Measurements from ENCODE around the gene VTN. TPM values are rescaled to one million over a fixed set of nuclear protein-coding genes. Genes with fewer than 3 reads are reported as not detected.

The VTN gene
- total and polyA plus RNA-seq, 4 experiments from 2014 or later = 0.28 TPM; not detected in 3

DNA sequence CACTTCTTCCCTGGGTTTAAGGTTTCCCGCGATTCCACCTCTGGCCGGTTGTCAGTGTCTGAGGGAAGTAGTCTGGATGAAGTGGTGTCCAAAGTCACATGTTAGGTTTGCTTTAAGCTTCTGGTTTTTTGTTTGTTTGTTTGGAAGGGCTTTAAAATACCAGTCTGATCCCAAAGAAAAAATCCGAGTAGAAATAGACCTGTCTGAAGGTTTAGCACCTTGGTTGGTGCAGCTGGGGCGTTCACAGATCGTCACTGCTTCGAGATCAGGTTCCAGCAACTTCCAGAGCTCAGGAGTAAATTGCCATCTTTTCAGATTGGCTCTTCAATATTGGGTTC lies 50.5 kb downstream of the VTN start:
- Histone ChIP-seq H3K4me1 (ENCODE audit: insufficient read depth, low read length) (peaks cover 19% of the 10 kb centered on the region), H3K27me3 (ENCODE audit: insufficient read depth, low read length) (no peaks in the 10 kb centered on the region), H3K9me3 (ENCODE audit: control insufficient read depth in 1 of 2, low read length in 2 of 2) (no peaks in the 10 kb centered on the region), H3K27ac (ENCODE audit: low read depth, low read length) (peak overlapping the region; percentile 45), H3K4me3 (ENCODE audit: low read length in 2 of 2) (peak overlapping the region; percentile 58 to 69), H3K36me3 (ENCODE audit: insufficient read depth, low read length) (no peaks in the 10 kb centered on the region)
- DNase-seq = no peak
- CTCF ChIA-PET (ENCODE audit: partially characterized antibody) = interaction anchor here (0.8 to 1.3 kb wide), 4 partner anchors 16 to 514 kb away, joined by 3 to 6 read pairs (median 3); partner anchors contain the start of genes IFT20 and TNFAIP1
- H3K4me3 Mint-ChIP-seq = peak overlapping the region; percentile 87 to 95 (median 91)
- POLR2A ChIA-PET (ENCODE audit: partially characterized antibody) = interaction anchor here (0.5 to 4.7 kb wide), 6 partner anchors 9 to 68 kb away, joined by 3 to 39 read pairs (median 4); partner anchors contain the start of genes IFT20, POLDIP2, SARM1 and TNFAIP1
- intact Hi-C loops (cut with micrococcal nuclease) = loop anchor here (1.0 kb wide), 4 partner anchors 16 to 278 kb away; partner anchors contain the start of genes IFT20, POLDIP2, SARM1 and TNFAIP1
- H3K4me1 Mint-ChIP-seq = peaks cover 15 to 32% (median 21%) of the 10 kb centered on the region in 4 donors
- no peaks in the 10 kb centered on the region for H3K27me3 Mint-ChIP-seq
- no peaks in the 10 kb centered on the region for H3K9me3 Mint-ChIP-seq
- peak overlapping the region in 6 of 7 donors; percentile 69 to 89 (median 86) for H3K27ac Mint-ChIP-seq
- H3K36me3 Mint-ChIP-seq = no peaks in the 10 kb centered on the region

DNA sequence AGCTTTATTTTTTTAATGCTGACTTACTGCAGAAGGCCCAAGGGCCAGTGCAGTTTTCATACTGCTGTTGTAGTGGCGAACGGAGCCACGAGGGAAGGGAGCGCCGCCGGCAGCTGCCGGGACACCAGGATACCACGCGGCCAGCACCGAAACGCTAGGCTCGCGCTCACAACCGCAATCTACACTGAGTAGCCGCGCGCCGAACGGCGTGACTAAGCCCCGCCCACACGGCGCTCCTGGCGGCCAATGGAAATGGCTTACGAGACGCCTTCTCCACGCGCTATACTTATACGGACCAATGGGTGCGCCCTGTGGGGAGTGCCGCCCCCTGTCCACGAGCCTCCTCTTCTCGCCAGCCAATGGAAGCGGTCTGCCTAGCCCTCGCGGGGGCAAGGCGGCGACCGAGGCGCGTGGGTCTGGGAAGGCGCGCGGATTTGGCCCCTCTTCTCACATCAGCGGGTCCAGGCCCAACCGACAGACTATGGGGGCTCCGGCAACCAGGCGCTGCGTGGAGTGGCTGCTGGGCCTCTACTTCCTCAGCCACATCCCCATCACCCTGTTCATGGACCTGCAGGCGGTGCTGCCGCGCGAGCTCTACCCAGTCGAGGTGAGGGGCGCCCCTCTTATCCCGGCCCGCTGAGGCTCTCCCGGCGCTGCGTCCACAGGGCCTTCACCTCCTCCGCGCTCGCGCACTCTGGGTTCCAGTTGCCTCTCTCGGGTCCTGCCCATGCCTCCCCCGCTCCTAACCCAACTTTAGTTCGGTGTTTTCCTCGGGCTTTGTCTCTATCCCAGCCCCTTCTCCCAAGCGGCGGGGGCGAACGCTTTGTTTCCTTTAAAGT lies 51.1 kb downstream of the VTN start, which contains the start of gene TMEM97:
Gene TMEM97, plus strand, starts transcription at position 442 of the 839 bp plus-strand sequence. Its CDS starts 40 bp downstream, at position 482.
- peak within 1 kb of the TSS; percentile 58 to 69 for H3K4me3 ChIP-seq (ENCODE audit: low read length in 2 of 2)
- H3K27ac ChIP-seq (ENCODE audit: low read depth, low read length) = peak within 1 kb of the TSS; percentile 45

DNA sequence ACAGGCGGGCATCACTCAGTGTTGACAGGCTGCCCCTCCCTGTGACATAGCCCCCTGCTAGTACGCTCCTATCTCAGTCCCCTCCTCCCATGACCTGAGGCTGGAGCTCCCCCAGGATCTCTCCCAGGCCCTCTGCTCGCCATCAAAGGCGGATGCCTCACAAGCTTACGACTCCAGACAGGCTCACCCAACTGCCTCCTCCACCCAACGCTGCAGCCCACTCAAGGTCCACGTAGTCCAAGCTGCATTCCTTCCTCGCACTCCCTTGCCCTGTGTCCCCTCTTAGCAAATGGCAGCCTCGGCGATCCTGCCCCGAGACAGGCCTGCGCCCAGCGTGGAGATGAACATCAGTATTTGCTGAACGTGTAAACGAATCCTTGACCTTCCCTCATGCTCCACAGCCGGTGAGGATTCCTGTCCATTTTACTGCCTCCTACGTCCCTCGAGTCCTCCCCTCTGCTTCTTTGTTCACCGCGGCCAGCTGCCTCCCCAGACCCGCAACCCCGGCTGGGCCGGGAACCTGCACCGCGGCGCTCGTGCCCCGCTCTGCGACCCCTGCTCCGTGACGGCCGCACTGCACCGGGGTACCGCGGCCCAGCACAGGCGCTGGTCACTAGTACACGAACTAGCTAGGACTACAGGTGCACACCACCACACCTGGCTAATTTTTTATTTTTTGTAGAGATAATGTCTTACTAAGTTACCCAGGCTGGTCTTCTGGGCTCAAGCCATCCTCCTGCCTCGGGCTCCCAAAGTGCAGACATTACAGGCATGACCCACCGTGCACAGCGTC lies 51.9 kb downstream of the VTN start:
- intact Hi-C loops (cut with micrococcal nuclease) = no loop called here
- Mint-ChIP-seq H3K27me3 (no peaks in the 10 kb centered on the region), H3K4me3 (peak overlapping the region; percentile 87 to 95 (median 91)), H3K4me1 (peaks cover 15 to 32% (median 21%) of the 10 kb centered on the region in 4 donors), H3K36me3 (no peaks in the 10 kb centered on the region), H3K9me3 (no peaks in the 10 kb centered on the region), H3K27ac (peak overlapping the region in 6 of 7 donors; percentile 69 to 90 (median 86))
- H3K4me3 ChIP-seq (ENCODE audit: low read length in 2 of 2) = peak overlapping the region; percentile 58 to 69
- no peaks in the 10 kb centered on the region for H3K27me3 ChIP-seq (ENCODE audit: insufficient read depth, low read length)
- no peaks in the 10 kb centered on the region for H3K36me3 ChIP-seq (ENCODE audit: insufficient read depth, low read length)
- peaks cover 19% of the 10 kb centered on the region for H3K4me1 ChIP-seq (ENCODE audit: insufficient read depth, low read length)
- H3K27ac ChIP-seq (ENCODE audit: low read depth, low read length) = no peak overlapping the region
- no peak for DNase-seq
- no peaks in the 10 kb centered on the region for H3K9me3 ChIP-seq (ENCODE audit: control insufficient read depth in 1 of 2, low read length in 2 of 2)
- ChIA-PET CTCF (ENCODE audit: partially characterized antibody) (interaction anchor here (1.0 to 2.1 kb wide), 5 partner anchors 9 to 67 kb away, joined by 3 to 9 read pairs (median 4); partner anchors contain the start of genes IFT20 and TNFAIP1), POLR2A (ENCODE audit: partially characterized antibody) (interaction anchor here (0.6 to 4.7 kb wide), 6 partner anchors 11 to 281 kb away, joined by 3 to 39 read pairs (median 4); partner anchors contain the start of genes IFT20, POLDIP2 and TNFAIP1)

More for the DNA sequence above, 51.1 kb downstream of the VTN start, which contains the start of gene TMEM97:
- no peaks in the 10 kb centered on the region for H3K27me3 ChIP-seq (ENCODE audit: insufficient read depth, low read length)
- Mint-ChIP-seq H3K27ac (peak within 1 kb of the TSS; percentile 69 to 90 (median 86)), H3K9me3 (no peaks in the 10 kb centered on the region), H3K27me3 (no peaks in the 10 kb centered on the region), H3K36me3 (no peaks in the 10 kb centered on the region), H3K4me1 (peaks cover 15 to 32% (median 21%) of the 10 kb centered on the region in 4 donors), H3K4me3 (peak within 1 kb of the TSS; percentile 87 to 95 (median 91))
- POLR2A ChIA-PET (ENCODE audit: partially characterized antibody) = interaction anchor here (0.6 to 4.7 kb wide), 8 partner anchors 10 to 281 kb away, joined by 3 to 39 read pairs (median 4); partner anchors contain the start of genes IFT20, POLDIP2, SARM1 and TNFAIP1
- no peaks in the 10 kb centered on the region for H3K36me3 ChIP-seq (ENCODE audit: insufficient read depth, low read length)
- no peaks in the 10 kb centered on the region for H3K9me3 ChIP-seq (ENCODE audit: control insufficient read depth in 1 of 2, low read length in 2 of 2)
- intact Hi-C loops (cut with micrococcal nuclease) = loop anchor here (1.0 kb wide), 4 partner anchors 16 to 278 kb away; partner anchors contain the start of genes IFT20, POLDIP2, SARM1 and TNFAIP1
- peak; percentile 93 to 96 (median 95) for DNase-seq
- peaks cover 19% of the 10 kb centered on the region for H3K4me1 ChIP-seq (ENCODE audit: insufficient read depth, low read length)
- CTCF ChIA-PET (ENCODE audit: partially characterized antibody) = interaction anchor here (0.8 to 2.1 kb wide), 6 partner anchors 12 to 68 kb away, joined by 3 to 9 read pairs (median 5); partner anchors contain the start of genes IFT20 and TNFAIP1

Small RNA genes lying within 50 kb of the gene (microRNA-seq; reads per million reads assigned to microRNA genes)
- gene MIR4723 (ENCODE audit: borderline microRNAs expressed, borderline number of aligned reads, borderline replicate concordance) = 0.72 reads per million

Other genes starting within 250 kb of the VTN start
- gene TMEM97, start 51.1 kb downstream of the VTN start, total RNA-seq = 1 to 10 TPM; 2.4 to 2.6 TPM
- 1 to 10 TPM; 5.5 to 6.2 TPM for gene TMEM97, start 51.1 kb downstream of the VTN start, polyA plus RNA-seq
- 10 to 100 TPM; 42.9 to 43.6 TPM for gene IFT20, start 34.8 kb downstream of the VTN start, total RNA-seq
- 10 to 100 TPM; 38.7 to 63.7 TPM for gene IFT20, start 34.8 kb downstream of the VTN start, polyA plus RNA-seq
- 10 to 100 TPM; 26.2 to 32.1 TPM for gene TNFAIP1, start 34.5 kb downstream of the VTN start, total RNA-seq
- 10 to 100 TPM in 1 of 2 donors, 1 to 10 TPM in 1; 4.1 to 16.1 TPM for gene TNFAIP1, start 34.5 kb downstream of the VTN start, polyA plus RNA-seq
- 10 to 100 TPM; 27.8 to 28.7 TPM for gene POLDIP2, start 12.8 kb downstream of the VTN start, total RNA-seq
- gene POLDIP2, start 12.8 kb downstream of the VTN start, polyA plus RNA-seq = 100 to 1,000 TPM in 1 of 2 donors, 10 to 100 TPM in 1; 67.8 to 125 TPM
- not detected for gene SEBOX, start 5.1 kb downstream of the VTN start, total RNA-seq
- gene SEBOX, start 5.1 kb downstream of the VTN start, polyA plus RNA-seq = not detected
- gene SARM1, start 1.4 kb upstream of the VTN start, total RNA-seq = 10 to 100 TPM; 37.6 to 40.3 TPM
- gene SARM1, start 1.4 kb upstream of the VTN start, polyA plus RNA-seq = 1 to 10 TPM; 7.3 to 9.7 TPM
- gene SLC46A1, start 35.9 kb upstream of the VTN start, total RNA-seq = 1 to 10 TPM; 2.4 to 2.6 TPM
- 1 to 10 TPM in 1 of 2 donors, not detected in 1; 2.3 TPM for gene SLC46A1, start 35.9 kb upstream of the VTN start, polyA plus RNA-seq
- not detected for gene SLC13A2, start 103.3 kb upstream of the VTN start, total RNA-seq
- gene SLC13A2, start 103.3 kb upstream of the VTN start, polyA plus RNA-seq = not detected
- not detected for gene FOXN1, start 136.0 kb upstream of the VTN start, total RNA-seq
- not detected for gene FOXN1, start 136.0 kb upstream of the VTN start, polyA plus RNA-seq
- 10 to 100 TPM; 38.8 to 39.6 TPM for gene UNC119, start 182.3 kb upstream of the VTN start, total RNA-seq
- gene UNC119, start 182.3 kb upstream of the VTN start, polyA plus RNA-seq = 10 to 100 TPM; 31.8 to 44.0 TPM
- 10 to 100 TPM; 57.9 to 58.2 TPM for gene PIGS, start 201.2 kb upstream of the VTN start, total RNA-seq
- 10 to 100 TPM; 57.3 to 69.8 TPM for gene PIGS, start 201.2 kb upstream of the VTN start, polyA plus RNA-seq
- gene ALDOC, start 206.6 kb upstream of the VTN start, total RNA-seq = 10 to 100 TPM; 30.1 to 33.7 TPM
- gene ALDOC, start 206.6 kb upstream of the VTN start, polyA plus RNA-seq = 10 to 100 TPM; 50.2 to 62.2 TPM
- 10 to 100 TPM in 1 of 2 experiments, 1 to 10 TPM in 1; 9.2 to 10.2 TPM for gene SPAG5, start 228.7 kb upstream of the VTN start, total RNA-seq
- gene SPAG5, start 228.7 kb upstream of the VTN start, polyA plus RNA-seq = 1 to 10 TPM in 1 of 2 donors, not detected in 1; 1.4 TPM
- 10 to 100 TPM; 27.2 to 29.6 TPM for gene RSKR, start 243.9 kb upstream of the VTN start, total RNA-seq
- not detected for gene RSKR, start 243.9 kb upstream of the VTN start, polyA plus RNA-seq